Pancreas (tissue), 10 donors: Measurements from ENCODE around the gene MTX1. TPM values are rescaled to one million over a fixed set of nuclear protein-coding genes. Genes with fewer than 3 reads are reported as not detected.
A peak's percentile ranks its signal among the peaks of the same experiment; 100 is the strongest.

ENCODE experiments used
- ATAC-seq, 4 donors: fragments of 200-7000 bp; cut with Tn5 transposase; one replicate each; pipeline versions ENCODE4 v1.8.0 to v1.9.1; 2020; ENCODE audit warnings: mild to moderate bottlenecking in 4 of 4, moderate library complexity in 4 of 4
- DNase-seq, 6 donors: peaks; one replicate each; pipeline ENCODE4 v3.0.0-alpha.2; 2020
- FAIRE-seq: peaks from 2 replicates; lab custom pipeline; 2012; peaks lifted over from hg19 to GRCh38; lab: Jason Lieb, UNC
- H3K27ac ChIP-seq, 4 donors: fragments of 200-600 bp; sonication (generic); 1 replicate in 3 of 4; 2 replicates in 1 of 4; pipeline versions ENCODE4 v1.5.0 to v1.8.0; 2020
- H3K27me3 ChIP-seq, 4 donors: fragments of 200-600 bp; one replicate each; pipeline ENCODE4 v1.8.0; 2021
- H3K36me3 ChIP-seq, 3 donors: fragments of 200-600 bp; sonication (generic) in 1 of 3; one replicate each; pipeline versions ENCODE4 v1.5.0 to v1.8.0; 2020 to 2021
- H3K4me1 ChIP-seq, 3 donors: fragments of 200-600 bp; one replicate each; pipeline ENCODE4 v1.8.0; 2021
- H3K4me3 ChIP-seq, 4 donors: fragments of 200-600 bp; sonication (generic) in 2 of 4; one replicate each; pipeline versions ENCODE4 v1.5.0 to v1.8.0; 2020 to 2021
- H3K9me3 ChIP-seq, 4 donors: fragments of 200-600 bp; one replicate each; pipeline ENCODE4 v1.8.0; 2021
- CTCF ChIP-seq, 4 donors: fragments of 200-600 bp; sonication (generic) in 3 of 4; IDR thresholded peaks; one replicate each; pipeline versions ENCODE4 v1.5.0 to v1.8.0; 2021; ENCODE audit warnings: antibody characterized with exemption in 4 of 4
- WGBS, 2 donors: extraction: QIAGEN DNeasy Blood & Tissue Kit; methylation state at CpG; one replicate each; pipeline ENCODE4 v1.1.7; 2013; 5-methylcytosine and 5-hydroxymethylcytosine counted together
- intact Hi-C, 3 donors: fragments of 100-400 bp; cut with DNase I; formaldehyde crosslinking; loops; one replicate each; pipeline versions ENCODE4 v1.11.1 to v1.14.2; 2022
- polyA plus RNA-seq, 2 donors: library from polyadenylated mRNA; stranded (reverse); fragments of 200-250 nt; gene quantifications; one replicate each; pipeline ENCODE4 v1.2.3, GENCODE V29; 2013
- total RNA-seq, 6 donors: library from RNA; stranded (reverse); fragmentation: NEBNext Ultra II Directional in 4 of 6; extraction: Animal tissue kit (Norgen Biotek cat#: 25700) in 4 of 6; gene quantifications; one replicate each; pipeline versions ENCODE4 v1.2.1 to v1.2.4, GENCODE V29; 2021 to 2023
- donor health status: healthy with polysubstance abuse.
- donor health status: DM: no; HTN: no; CAD: no; lungs with moderate emphysema.
- donor health status: DM: no; HTN: no; CAD: no.
- donor health status: control.
- donor health status: control.
- donor health status: Bipolar disorder and iron deficiency.
- donor health status: DM: yes; HTN: yes; CAD: no.
- donor health status: DM: no; HTN: no; CAD: no.
- donor health status: DM: no; HTN: no; CAD: no.
- donor health status: DM: yes; HTN: yes; CAD: no.

MTX1 gene
- total and polyA plus RNA-seq, 8 donors: 10.7 to 36.8 (median 16.5) TPM

GRCh38 chr1:155184835-155185782, 23.4 kb upstream of the MTX1 start:
- Histone ChIP-seq H3K9me3 (no peaks in the 10 kb centered on the region), H3K27me3 (no peaks in the 10 kb centered on the region), H3K4me1 (peaks cover 28 to 34% (median 31%) of the 10 kb centered on the region in 3 donors), H3K27ac (peak overlapping the region; percentile 77 to 88 (median 84)), H3K4me3 (no peak overlapping the region), H3K36me3 (no peaks in the 10 kb centered on the region)
- intact Hi-C loops: no loop called here
- no peak for TF ChIP-seq CTCF (IDR thresholded peaks at IDR 0.05)
- 22 to 25% methylated on average over 21 of the region's 21 CpGs for WGBS, 2 donors
- DNase-seq (peak; percentile 80 to 95 (median 88)), ATAC-seq (peak; percentile 71 to 84 (median 78)), FAIRE-seq (no peak)

- TF ChIP-seq CTCF (IDR thresholded peaks at IDR 0.05): no peak
- intact Hi-C loops: no loop called here
- FAIRE-seq (no peak), DNase-seq (peak in 5 of 6 donors; percentile 18 to 60 (median 51)), ATAC-seq (peak in 1 of 4 donors; percentile 0)
- Histone ChIP-seq H3K36me3 (no peaks in the 10 kb centered on the region), H3K27me3 (no peaks in the 10 kb centered on the region), H3K27ac (peak overlapping the region; percentile 77 to 88 (median 84)), H3K4me3 (no peak overlapping the region), H3K9me3 (no peaks in the 10 kb centered on the region), H3K4me1 (peaks cover 28 to 34% (median 31%) of the 10 kb centered on the region in 3 donors)
- WGBS, 2 donors: 34 to 36% methylated on average over 6 of the region's 6 CpGs
Measured at GRCh38 chr1:155185783-155186066, 22.8 kb upstream of the MTX1 start.

GRCh38 chr1:155186067-155186793, 22.3 kb upstream of the MTX1 start:
- peak overlapping the region in 1 of 4 donors; percentile 11 for H3K4me3 ChIP-seq
- no peaks in the 10 kb centered on the region for H3K36me3 ChIP-seq
- H3K4me1 ChIP-seq: peaks cover 28 to 34% (median 31%) of the 10 kb centered on the region in 3 donors
- no peaks in the 10 kb centered on the region for H3K27me3 ChIP-seq
- DNase-seq (peak in 2 of 6 donors; percentile 35 to 57), FAIRE-seq (no peak), ATAC-seq (peak; percentile 9 to 47 (median 32))
- 18 to 30% methylated on average over 8 of the region's 8 CpGs for WGBS, 2 donors
- intact Hi-C loops: no loop called here
- peak overlapping the region; percentile 77 to 88 (median 84) for H3K27ac ChIP-seq
- TF ChIP-seq CTCF (IDR thresholded peaks at IDR 0.05): no peak
- H3K9me3 ChIP-seq: no peaks in the 10 kb centered on the region

GRCh38 chr1:155186794-155187455, 21.6 kb upstream of the MTX1 start:
- WGBS, 2 donors: 33 to 45% methylated on average over 14 of the region's 14 CpGs
- peak in 2 of 4 donors; percentile 2 to 3 for ATAC-seq

More at GRCh38 chr1:155186794-155187455, 21.6 kb upstream of the MTX1 start:
- H3K27me3 ChIP-seq: no peaks in the 10 kb centered on the region
- H3K4me1 ChIP-seq: peaks cover 28 to 34% (median 31%) of the 10 kb centered on the region in 3 donors
- H3K36me3 ChIP-seq: no peaks in the 10 kb centered on the region
- intact Hi-C loops: no loop called here
- H3K9me3 ChIP-seq: no peaks in the 10 kb centered on the region
- no peak for TF ChIP-seq CTCF (IDR thresholded peaks at IDR 0.05)
- peak overlapping the region in 1 of 4 donors; percentile 11 for H3K4me3 ChIP-seq
- peak overlapping the region; percentile 77 to 88 (median 84) for H3K27ac ChIP-seq
- FAIRE-seq: no peak
- DNase-seq: peak in 2 of 6 donors; percentile 28 to 47
